SH-SY5Y (cell line): ENCODE data around the gene CCSER1.

Source experiments
- GATA2 ChIP-seq: IDR thresholded peaks from 2 replicates; pipeline ENCODE4 v1.6.1; 2011; ENCODE audit warnings: mild to moderate bottlenecking, low read depth, low read length
- GATA3 ChIP-seq: IDR thresholded peaks from 2 replicates; pipeline ENCODE4 v1.6.1; 2011; ENCODE audit warnings: low read depth, mild to moderate bottlenecking, low read length, moderate library complexity

DNA sequence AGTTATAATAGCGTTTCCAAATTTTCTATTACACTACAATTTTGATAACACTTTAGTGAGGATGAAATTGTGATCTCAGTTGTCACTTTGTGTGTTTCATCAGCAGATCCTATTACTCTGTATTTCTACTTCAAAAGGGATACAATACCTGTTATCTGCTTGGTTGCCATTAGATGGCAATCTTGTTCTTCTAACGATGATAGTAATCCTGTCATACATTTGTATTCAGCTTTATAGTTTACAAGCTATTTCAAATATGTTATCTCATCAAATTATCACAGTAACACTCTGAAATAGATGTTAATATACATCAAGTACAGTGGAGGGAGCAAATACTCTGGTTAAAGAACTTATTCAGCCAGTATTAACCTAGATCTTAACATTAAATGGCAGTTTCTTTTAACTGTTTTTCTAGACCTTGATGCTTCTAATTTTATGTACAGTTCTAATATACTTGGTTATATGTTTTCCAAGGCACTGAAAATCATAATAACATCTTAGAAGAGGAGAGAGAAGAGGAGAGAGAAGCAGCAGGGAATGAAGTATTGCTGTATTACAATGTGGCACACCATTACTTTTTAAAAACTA is 292.0 kb downstream of the CCSER1 start:
- TF ChIP-seq GATA2 (no peak), GATA3 (no peak)
